Measurements from ENCODE around the gene YOD1. TPM values are rescaled to one million over a fixed set of nuclear protein-coding genes. Genes with fewer than 3 reads are reported as not detected.

YOD1 gene
- total RNA-seq, 1 experiment from 2014 or later: 63.9 TPM

DNA sequence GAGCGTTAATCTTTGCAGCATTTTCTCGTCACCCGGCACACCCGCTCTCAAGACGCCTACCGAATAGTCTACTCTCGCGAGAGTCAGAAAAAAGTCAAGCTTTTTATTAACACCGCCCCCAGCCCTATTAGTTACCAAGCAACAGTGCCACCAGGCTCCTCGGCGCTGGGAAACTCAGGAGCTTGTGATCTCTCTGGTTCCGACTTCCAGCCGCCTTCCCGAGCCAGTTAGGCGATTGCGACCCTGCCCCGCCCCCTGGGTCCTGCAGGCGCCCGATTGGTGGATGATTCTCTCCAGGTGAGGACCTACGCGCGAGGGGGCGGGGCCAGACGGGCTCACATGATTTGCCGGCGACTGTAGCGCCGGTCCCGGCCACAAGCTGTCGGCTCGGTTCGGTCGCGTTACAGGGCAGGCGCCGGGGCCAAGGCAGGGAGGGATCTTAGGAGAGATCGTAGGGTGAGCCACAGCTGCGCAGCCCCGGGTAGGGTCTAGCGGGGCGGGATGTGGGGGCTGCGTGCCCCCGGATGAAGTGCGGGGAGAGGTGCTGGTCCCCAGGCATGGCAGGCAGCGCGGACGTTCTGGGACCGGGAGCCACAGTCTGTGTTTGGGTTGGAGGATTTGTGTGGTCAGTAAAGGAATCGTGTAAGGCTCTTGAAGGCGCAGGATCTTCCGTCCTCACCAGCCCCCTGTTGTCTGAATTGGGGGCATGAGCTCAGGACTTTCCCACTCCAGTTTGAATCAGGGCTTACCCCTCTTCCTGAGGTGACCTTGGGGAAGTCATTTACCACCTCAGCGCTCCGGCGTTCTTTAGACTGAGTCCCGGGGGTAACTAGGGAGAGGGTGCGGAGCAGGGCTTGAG lies 2.1 kb upstream of the YOD1 start, which contains the start of gene PFKFB2:
PFKFB2 (plus strand) TSS at position 365 of the 859 bp plus-strand sequence. CDS start 1,443 bp downstream, outside the sequence.
- intact Hi-C loops (cut with micrococcal nuclease): loop anchor here (1.0 to 10.0 kb wide), 4 partner anchors 24 to 446 kb away; partner anchors contain the start of genes DYRK3 and MAPKAPK2
- POLR2A ChIA-PET (ENCODE audit: unreplicated experiment): interaction anchor here (0.5 to 2.3 kb wide), 23 partner anchors 21 to 1061 kb away, joined by 3 to 81 read pairs (median 4); partner anchors contain the start of gene C1orf116
- peaks cover 55% of the 10 kb centered on the region for H3K4me1 ChIP-seq (ENCODE audit: insufficient read depth, low read length)
- H4K20me1 ChIP-seq (ENCODE audit: low read length): peaks cover 17% of the 10 kb centered on the region
- H3K27me3 ChIP-seq (ENCODE audit: low read length): no peaks in the 10 kb centered on the region
- TSS peak; percentile 57 for BruUV-seq (replicated peaks)
- peak within 1 kb of the TSS; percentile 95 for H3K27ac ChIP-seq (ENCODE audit: low read length)
- CTCF ChIA-PET: interaction anchor here (0.6 to 1.3 kb wide), 6 partner anchors 21 to 352 kb away, joined by 3 to 7 read pairs (median 5); partner anchors contain the start of gene C1orf116
- peaks cover 67% of the 10 kb centered on the region for H3K79me2 ChIP-seq (ENCODE audit: low read length)
- H3K4me2 ChIP-seq (ENCODE audit: low read length): peak within 1 kb of the TSS; percentile 89
- peak; percentile 100 for DNase-seq
- TF ChIP-seq EZH2phosphoT487 (IDR thresholded peaks at IDR 0.05; ENCODE audit: borderline replicate concordance, low read length) (no peak), EZH2 (IDR thresholded peaks at IDR 0.05; ENCODE audit: low read length, unreplicated experiment) (no peak)
- TF ChIP-seq, protein P1, sequence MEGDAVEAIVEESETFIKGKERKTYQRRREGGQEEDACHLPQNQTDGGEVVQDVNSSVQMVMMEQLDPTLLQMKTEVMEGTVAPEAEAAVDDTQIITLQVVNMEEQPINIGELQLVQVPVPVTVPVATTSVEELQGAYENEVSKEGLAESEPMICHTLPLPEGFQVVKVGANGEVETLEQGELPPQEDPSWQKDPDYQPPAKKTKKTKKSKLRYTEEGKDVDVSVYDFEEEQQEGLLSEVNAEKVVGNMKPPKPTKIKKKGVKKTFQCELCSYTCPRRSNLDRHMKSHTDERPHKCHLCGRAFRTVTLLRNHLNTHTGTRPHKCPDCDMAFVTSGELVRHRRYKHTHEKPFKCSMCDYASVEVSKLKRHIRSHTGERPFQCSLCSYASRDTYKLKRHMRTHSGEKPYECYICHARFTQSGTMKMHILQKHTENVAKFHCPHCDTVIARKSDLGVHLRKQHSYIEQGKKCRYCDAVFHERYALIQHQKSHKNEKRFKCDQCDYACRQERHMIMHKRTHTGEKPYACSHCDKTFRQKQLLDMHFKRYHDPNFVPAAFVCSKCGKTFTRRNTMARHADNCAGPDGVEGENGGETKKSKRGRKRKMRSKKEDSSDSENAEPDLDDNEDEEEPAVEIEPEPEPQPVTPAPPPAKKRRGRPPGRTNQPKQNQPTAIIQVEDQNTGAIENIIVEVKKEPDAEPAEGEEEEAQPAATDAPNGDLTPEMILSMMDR (conservative IDR thresholded peaks at IDR 0.05; ENCODE audit: low read depth, low read length): peak; percentile 35; the same call in 1 of the 2 replicates
- peaks cover 18% of the 10 kb centered on the region for H3K36me3 ChIP-seq (ENCODE audit: low read depth, low read length)
- no peaks in the 10 kb centered on the region for H3K9me2 ChIP-seq (replicated peaks; ENCODE audit: low read length)
- peak; percentile 81 for ATAC-seq
- no peaks in the 10 kb centered on the region for H3K9me3 ChIP-seq (ENCODE audit: low read length)
- peak within 1 kb of the TSS; percentile 78 for H3K4me3 ChIP-seq (ENCODE audit: low read length)
- peaks cover 14% of the 10 kb centered on the region for H3F3A ChIP-seq (ENCODE audit: low read length, unreplicated experiment)
- peak within 1 kb of the TSS; percentile 73 for H2AFZ ChIP-seq (ENCODE audit: low read length)
- H3K9ac ChIP-seq (ENCODE audit: low read length): peak within 1 kb of the TSS; percentile 95

DNA sequence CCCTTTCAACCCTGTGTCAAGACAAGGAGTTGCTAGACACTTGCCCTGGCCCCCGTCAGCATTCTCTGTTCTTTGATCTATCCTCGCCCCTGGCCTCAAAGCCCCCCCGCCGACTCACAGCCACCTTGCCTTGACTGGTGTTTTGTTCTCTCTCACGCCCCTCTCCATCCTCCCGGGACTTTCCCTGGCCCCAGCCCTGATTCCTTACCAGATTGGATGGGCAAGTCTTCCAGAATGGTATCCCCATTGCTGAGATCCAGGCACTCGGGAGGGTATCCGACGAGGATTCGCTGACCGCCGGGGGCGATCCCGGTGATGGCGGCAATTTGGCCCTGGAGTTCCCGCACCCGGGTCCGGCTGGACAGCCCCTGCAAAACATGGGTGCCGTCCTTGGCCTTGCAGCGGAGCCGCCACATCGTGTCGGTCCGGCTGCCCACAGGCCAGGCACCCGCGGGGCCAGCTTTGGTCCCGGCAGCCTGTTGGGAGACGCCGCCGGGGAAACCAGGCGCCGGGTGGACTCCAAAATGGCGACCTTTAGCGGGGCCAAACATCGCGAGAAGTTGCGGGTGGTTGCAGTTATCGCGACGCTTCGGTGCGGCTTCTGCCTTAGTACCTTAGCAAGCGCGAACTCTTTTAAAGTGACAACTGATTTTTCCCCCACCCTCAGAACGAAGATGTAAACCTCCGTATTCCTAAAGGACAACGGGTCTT lies 373 bp downstream of the YOD1 start:
- no peaks in the 10 kb centered on the region for H3K27me3 ChIP-seq (ENCODE audit: low read length)
- H3K79me2 ChIP-seq (ENCODE audit: low read length): peaks cover 83% of the 10 kb centered on the region
- DNase-seq (peak; percentile 99), ATAC-seq (peak; percentile 42)
- peaks cover 14% of the 10 kb centered on the region for H3F3A ChIP-seq (ENCODE audit: low read length, unreplicated experiment)
- peak overlapping the region; percentile 89 for H3K4me2 ChIP-seq (ENCODE audit: low read length)
- POLR2A ChIA-PET (ENCODE audit: unreplicated experiment): interaction anchor here (1.7 kb wide), 1 partner anchor 18 kb away, joined by 11 read pairs; the partner anchor contains the start of gene C1orf116
- peak overlapping the region; percentile 95 for H3K27ac ChIP-seq (ENCODE audit: low read length)
- H3K36me3 ChIP-seq (ENCODE audit: low read depth, low read length): peaks cover 40% of the 10 kb centered on the region
- TF ChIP-seq EZH2phosphoT487 (IDR thresholded peaks at IDR 0.05; ENCODE audit: borderline replicate concordance, low read length): no peak
- TF ChIP-seq, protein P1 (conservative IDR thresholded peaks at IDR 0.05; ENCODE audit: low read depth, low read length): no peak
- no peak for TF ChIP-seq EZH2 (IDR thresholded peaks at IDR 0.05; ENCODE audit: low read length, unreplicated experiment)
- CTCF ChIA-PET: interaction anchor here (1.5 kb wide), 1 partner anchor 24 kb away, joined by 6 read pairs; no protein-coding TSS in a partner anchor
- peak overlapping the region; percentile 95 for H3K9ac ChIP-seq (ENCODE audit: low read length)
- H2AFZ ChIP-seq (ENCODE audit: low read length): peak overlapping the region; percentile 88
- no peaks in the 10 kb centered on the region for H3K9me2 ChIP-seq (replicated peaks; ENCODE audit: low read length)
- peak overlapping the region; percentile 78 for H3K4me3 ChIP-seq (ENCODE audit: low read length)
- no TSS peak for BruUV-seq (replicated peaks)
- no peaks in the 10 kb centered on the region for H3K9me3 ChIP-seq (ENCODE audit: low read length)
- intact Hi-C loops (cut with micrococcal nuclease): loop anchor here (1.0 to 10.0 kb wide), 5 partner anchors 18 to 416 kb away; partner anchors contain the start of genes C1orf116, DYRK3 and MAPKAPK2
- peaks cover 42% of the 10 kb centered on the region for H4K20me1 ChIP-seq (ENCODE audit: low read length)
- H3K4me1 ChIP-seq (ENCODE audit: insufficient read depth, low read length): peaks cover 72% of the 10 kb centered on the region

Measured in PC-3 (cell line).